ENCODE data around the gene AGPAT3.

The AGPAT3 gene

DNA sequence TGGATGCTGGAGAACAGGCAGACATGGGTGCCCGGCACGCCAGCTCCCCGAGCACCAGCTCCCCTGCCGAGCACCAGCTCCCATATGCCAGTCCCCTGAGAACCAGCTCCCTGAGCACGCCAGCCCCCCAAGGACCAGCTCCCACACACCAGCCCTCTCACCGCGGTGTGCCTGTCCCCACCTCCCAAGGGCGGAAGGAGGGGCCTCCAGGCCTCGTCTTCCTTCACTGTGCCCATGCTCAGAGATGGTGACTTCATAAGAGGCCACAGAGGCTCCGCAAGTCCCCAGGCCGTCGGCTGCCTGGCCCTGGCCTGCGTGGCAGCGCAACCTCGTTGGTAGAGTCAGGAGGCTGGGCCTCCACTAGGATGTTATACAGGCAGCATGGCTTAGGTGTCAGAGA is 69.1 kb downstream of the AGPAT3 start:
- Histone ChIP-seq H3K79me2 (peaks cover 34% of the 10 kb centered on the region), H3K4me1 (peaks cover 21% of the 10 kb centered on the region)

DNA sequence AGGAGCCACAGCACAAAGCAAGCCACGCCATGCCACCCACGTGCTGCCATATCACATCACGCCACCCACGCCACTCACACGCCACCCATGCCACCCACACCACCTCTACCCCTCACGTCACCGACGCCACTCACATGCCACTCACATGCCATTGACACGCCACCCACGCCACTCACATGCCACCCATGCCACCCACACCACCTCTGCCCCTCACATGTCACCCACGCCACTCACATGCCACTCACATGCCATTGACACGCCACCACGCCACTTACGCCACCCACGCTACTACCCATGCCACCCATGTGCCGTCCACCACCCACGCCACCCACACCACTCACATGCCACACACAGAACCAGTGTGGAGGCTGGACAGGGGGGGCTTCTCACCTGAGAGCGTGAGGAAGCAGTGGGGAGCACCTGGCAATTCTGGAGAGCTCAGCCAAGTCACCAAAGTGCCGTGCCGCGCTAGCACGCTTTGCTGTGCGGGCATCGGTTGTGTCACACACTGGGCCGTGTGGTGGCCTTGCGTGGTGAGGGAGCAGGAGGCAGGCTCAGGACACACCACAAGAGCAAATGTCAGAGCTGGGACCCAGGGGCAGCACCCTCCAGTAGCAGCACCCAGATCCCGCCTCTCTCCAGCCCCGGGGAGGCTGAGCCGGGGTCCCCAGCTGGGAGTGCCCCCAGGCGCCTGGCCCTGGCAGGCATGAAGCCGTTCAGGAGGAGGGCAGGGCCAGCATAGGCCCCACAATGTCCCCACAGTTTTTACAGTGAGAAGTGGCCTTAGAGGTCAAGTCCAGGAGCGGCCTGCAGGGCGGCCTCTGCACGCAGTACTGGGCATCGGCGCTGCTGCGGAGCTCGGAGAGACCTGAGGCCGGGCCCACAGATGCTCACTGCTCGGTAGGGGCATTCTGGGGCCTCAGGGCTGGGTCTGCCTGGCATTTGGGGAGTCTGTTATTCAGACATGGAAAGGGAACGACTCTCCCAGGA is 70.0 kb downstream of the AGPAT3 start:
- Histone ChIP-seq H3K27ac (no peak overlapping the region), H3K79me2 (peaks cover 42% of the 10 kb centered on the region)

More for the DNA sequence above, 69.1 kb downstream of the AGPAT3 start:
- Histone ChIP-seq H3K27ac (no peak overlapping the region), H3K36me3 (ENCODE audit: control insufficient read depth, insufficient read depth, low read length) (no peaks in the 10 kb centered on the region), H3K4me2 (ENCODE audit: low read length) (no peak overlapping the region), H3K9ac (no peak overlapping the region), H3K27me3 (ENCODE audit: control insufficient read depth, insufficient read depth, low read length) (no peaks in the 10 kb centered on the region), H3K9me3 (ENCODE audit: control insufficient read depth, low read length) (no peaks in the 10 kb centered on the region), H3K4me3 (ENCODE audit: low read depth, low read length) (no peak overlapping the region), H2AFZ (no peak overlapping the region)
- TF ChIP-seq, protein P1, sequence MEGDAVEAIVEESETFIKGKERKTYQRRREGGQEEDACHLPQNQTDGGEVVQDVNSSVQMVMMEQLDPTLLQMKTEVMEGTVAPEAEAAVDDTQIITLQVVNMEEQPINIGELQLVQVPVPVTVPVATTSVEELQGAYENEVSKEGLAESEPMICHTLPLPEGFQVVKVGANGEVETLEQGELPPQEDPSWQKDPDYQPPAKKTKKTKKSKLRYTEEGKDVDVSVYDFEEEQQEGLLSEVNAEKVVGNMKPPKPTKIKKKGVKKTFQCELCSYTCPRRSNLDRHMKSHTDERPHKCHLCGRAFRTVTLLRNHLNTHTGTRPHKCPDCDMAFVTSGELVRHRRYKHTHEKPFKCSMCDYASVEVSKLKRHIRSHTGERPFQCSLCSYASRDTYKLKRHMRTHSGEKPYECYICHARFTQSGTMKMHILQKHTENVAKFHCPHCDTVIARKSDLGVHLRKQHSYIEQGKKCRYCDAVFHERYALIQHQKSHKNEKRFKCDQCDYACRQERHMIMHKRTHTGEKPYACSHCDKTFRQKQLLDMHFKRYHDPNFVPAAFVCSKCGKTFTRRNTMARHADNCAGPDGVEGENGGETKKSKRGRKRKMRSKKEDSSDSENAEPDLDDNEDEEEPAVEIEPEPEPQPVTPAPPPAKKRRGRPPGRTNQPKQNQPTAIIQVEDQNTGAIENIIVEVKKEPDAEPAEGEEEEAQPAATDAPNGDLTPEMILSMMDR (IDR thresholded peaks at IDR 0.05) = no peak

DNA sequence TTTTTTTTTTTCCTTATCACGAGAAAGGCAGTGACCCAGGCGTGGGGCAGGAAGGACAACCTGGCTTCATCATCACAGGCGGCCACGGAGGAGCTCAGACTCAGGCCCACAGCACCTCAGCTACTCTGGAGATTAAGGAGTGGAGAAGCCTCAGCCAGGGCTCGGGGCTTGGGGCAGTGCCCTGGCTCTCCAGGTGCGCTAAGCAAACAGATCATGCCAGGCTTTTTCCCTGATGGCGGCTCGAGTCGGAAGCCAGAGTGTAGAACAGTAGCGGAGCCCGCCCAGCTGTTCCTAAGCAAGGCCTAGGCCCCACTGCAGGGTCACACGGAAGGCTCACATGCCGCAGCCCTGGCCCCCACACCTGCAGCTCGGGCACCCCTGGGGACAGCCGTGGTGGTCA is 70.7 kb downstream of the AGPAT3 start:
- TF ChIP-seq, protein P1 (IDR thresholded peaks at IDR 0.05) = no peak
- Histone ChIP-seq H3K27ac (peak overlapping the region; percentile 72), H3K4me2 (ENCODE audit: low read length) (no peak overlapping the region), H3K36me3 (ENCODE audit: control insufficient read depth, insufficient read depth, low read length) (no peaks in the 10 kb centered on the region), H3K27me3 (ENCODE audit: control insufficient read depth, insufficient read depth, low read length) (no peaks in the 10 kb centered on the region), H3K9me3 (ENCODE audit: control insufficient read depth, low read length) (no peaks in the 10 kb centered on the region), H2AFZ (no peak overlapping the region), H3K9ac (no peak overlapping the region), H3K4me1 (peaks cover 12% of the 10 kb centered on the region), H3K4me3 (ENCODE audit: low read depth, low read length) (no peak overlapping the region), H3K79me2 (peaks cover 49% of the 10 kb centered on the region)

More for the DNA sequence above, 70.0 kb downstream of the AGPAT3 start:
- Histone ChIP-seq H3K4me3 (ENCODE audit: low read depth, low read length) (no peak overlapping the region), H3K9ac (no peak overlapping the region), H3K9me3 (ENCODE audit: control insufficient read depth, low read length) (no peaks in the 10 kb centered on the region), H3K4me1 (peaks cover 14% of the 10 kb centered on the region), H2AFZ (no peak overlapping the region), H3K4me2 (ENCODE audit: low read length) (no peak overlapping the region), H3K27me3 (ENCODE audit: control insufficient read depth, insufficient read depth, low read length) (no peaks in the 10 kb centered on the region), H3K36me3 (ENCODE audit: control insufficient read depth, insufficient read depth, low read length) (no peaks in the 10 kb centered on the region)
- TF ChIP-seq, protein P1 (IDR thresholded peaks at IDR 0.05) = no peak

DNA sequence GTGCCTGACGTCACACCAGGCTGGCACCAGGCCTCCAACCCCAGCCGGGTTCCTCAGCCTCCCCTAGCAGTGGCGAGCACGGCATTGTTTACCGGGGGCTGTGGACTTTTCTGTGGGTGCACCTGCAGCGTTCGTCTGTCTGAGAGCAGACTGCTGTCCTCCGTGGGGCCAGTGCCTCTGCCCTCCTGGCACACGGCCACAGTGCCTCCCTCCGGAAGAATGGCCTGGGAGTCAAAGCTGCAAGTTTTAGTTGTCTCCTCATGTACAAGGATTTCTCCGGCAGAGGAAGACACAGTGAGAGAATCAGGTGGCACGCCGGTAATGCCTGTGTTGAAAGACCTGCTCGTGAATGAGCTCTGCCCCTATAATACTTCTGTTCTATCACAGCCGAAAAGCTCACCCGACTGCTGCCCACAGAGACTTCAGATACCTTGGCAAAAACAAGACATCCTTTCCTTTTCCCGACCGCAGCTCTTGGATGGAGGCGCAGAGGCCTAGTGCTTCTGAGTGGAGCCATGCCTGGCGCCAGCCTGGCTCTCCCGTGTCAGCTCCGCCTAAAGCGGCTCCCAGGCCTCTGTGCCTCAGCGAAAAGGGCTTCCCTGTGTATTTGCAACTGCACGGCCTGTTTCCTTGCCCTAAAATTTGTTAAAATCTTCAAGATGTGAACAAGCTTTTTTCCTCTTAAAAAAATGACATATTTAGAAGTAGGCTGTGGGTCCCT is 71.4 kb downstream of the AGPAT3 start:
- peaks cover 12% of the 10 kb centered on the region for H3K4me1 ChIP-seq
- peak overlapping the region; percentile 72 for H3K27ac ChIP-seq
- H3K79me2 ChIP-seq = peaks cover 54% of the 10 kb centered on the region
- TF ChIP-seq, protein P1 (IDR thresholded peaks at IDR 0.05) = no peak
- no peak overlapping the region for H3K9ac ChIP-seq
- no peak overlapping the region for H2AFZ ChIP-seq
- H3K9me3 ChIP-seq (ENCODE audit: control insufficient read depth, low read length) = no peaks in the 10 kb centered on the region
- no peaks in the 10 kb centered on the region for H3K27me3 ChIP-seq (ENCODE audit: control insufficient read depth, insufficient read depth, low read length)
- H3K4me2 ChIP-seq (ENCODE audit: low read length) = no peak overlapping the region
- no peak overlapping the region for H3K4me3 ChIP-seq (ENCODE audit: low read depth, low read length)
- no peaks in the 10 kb centered on the region for H3K36me3 ChIP-seq (ENCODE audit: control insufficient read depth, insufficient read depth, low read length)

Data from parathyroid adenoma (tissue), 2 donors.